WERI-Rb-1 (cell line): Measurements from ENCODE around the gene BFAR.
A peak's percentile ranks its signal among the peaks of the same experiment; 100 is the strongest.

Experiments used
- DNase-seq: peaks from one replicate; pipeline ENCODE4 v3.0.0-alpha.2; 2020
- H3K27ac ChIP-seq: fragments of 250-450 bp; sonication (Bioruptor Pico); 2 replicates; pipeline ENCODE4 v1.5.1; 2020; ENCODE audit warnings: mild to moderate bottlenecking, moderate library complexity
- H3K27me3 ChIP-seq: fragments of 250-450 bp; sonication (Bioruptor Pico); 2 replicates; pipeline ENCODE4 v1.5.1; 2021; ENCODE audit warnings: mild to moderate bottlenecking, low read depth, moderate library complexity; ENCODE audit not compliant: insufficient read depth, severe bottlenecking
- H3K36me3 ChIP-seq: fragments of 250-450 bp; sonication (Bioruptor Pico); 2 replicates; pipeline ENCODE4 v1.5.1; 2020; ENCODE audit warnings: mild to moderate bottlenecking, moderate library complexity
- H3K4me3 ChIP-seq: 2 replicates; pipeline ENCODE4 v1.5.1; 2011; ENCODE audit warnings: low read depth, mild to moderate bottlenecking, control low read depth, low read length
- H3K9me3 ChIP-seq: fragments of 250-450 bp; sonication (Bioruptor Pico); 2 replicates; pipeline ENCODE4 v1.5.1; 2021; ENCODE audit warnings: mild to moderate bottlenecking, moderate library complexity; ENCODE audit not compliant: severe bottlenecking
- TF ChIP-seq, protein P1 (sequence below): IDR thresholded peaks from 2 replicates; pipeline ENCODE4 v1.5.1; 2011; ENCODE audit warnings: low read depth, mild to moderate bottlenecking, control low read depth, inconsistent platforms, low read length

Gene BFAR

DNA sequence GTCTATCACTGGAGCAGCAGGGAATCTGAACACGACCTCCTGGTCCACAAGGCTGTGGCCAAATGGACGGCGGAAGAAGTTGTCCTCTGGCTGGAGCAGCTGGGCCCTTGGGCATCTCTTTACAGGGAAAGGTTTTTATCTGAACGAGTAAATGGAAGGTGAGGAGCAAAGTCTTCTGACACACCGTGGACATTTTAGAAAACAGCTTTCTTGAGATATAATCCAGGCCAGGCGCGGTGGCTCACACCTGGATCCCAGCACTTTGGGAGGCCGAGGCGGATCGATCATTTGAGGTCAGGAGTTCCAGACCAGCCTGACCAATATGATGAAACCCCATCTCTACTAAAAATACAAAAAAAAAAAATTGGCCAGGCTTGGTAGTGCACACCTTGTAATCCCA, 17.1 kb downstream of the BFAR start:
- H3K9me3 ChIP-seq = no peaks in the 10 kb centered on the region
- no peak overlapping the region for H3K27ac ChIP-seq
- H3K36me3 ChIP-seq = peaks cover 87% of the 10 kb centered on the region
- H3K27me3 ChIP-seq = no peaks in the 10 kb centered on the region
- DNase-seq = no peak
- TF ChIP-seq, protein P1, sequence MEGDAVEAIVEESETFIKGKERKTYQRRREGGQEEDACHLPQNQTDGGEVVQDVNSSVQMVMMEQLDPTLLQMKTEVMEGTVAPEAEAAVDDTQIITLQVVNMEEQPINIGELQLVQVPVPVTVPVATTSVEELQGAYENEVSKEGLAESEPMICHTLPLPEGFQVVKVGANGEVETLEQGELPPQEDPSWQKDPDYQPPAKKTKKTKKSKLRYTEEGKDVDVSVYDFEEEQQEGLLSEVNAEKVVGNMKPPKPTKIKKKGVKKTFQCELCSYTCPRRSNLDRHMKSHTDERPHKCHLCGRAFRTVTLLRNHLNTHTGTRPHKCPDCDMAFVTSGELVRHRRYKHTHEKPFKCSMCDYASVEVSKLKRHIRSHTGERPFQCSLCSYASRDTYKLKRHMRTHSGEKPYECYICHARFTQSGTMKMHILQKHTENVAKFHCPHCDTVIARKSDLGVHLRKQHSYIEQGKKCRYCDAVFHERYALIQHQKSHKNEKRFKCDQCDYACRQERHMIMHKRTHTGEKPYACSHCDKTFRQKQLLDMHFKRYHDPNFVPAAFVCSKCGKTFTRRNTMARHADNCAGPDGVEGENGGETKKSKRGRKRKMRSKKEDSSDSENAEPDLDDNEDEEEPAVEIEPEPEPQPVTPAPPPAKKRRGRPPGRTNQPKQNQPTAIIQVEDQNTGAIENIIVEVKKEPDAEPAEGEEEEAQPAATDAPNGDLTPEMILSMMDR = no peak
- H3K4me3 ChIP-seq = no peak overlapping the region

DNA sequence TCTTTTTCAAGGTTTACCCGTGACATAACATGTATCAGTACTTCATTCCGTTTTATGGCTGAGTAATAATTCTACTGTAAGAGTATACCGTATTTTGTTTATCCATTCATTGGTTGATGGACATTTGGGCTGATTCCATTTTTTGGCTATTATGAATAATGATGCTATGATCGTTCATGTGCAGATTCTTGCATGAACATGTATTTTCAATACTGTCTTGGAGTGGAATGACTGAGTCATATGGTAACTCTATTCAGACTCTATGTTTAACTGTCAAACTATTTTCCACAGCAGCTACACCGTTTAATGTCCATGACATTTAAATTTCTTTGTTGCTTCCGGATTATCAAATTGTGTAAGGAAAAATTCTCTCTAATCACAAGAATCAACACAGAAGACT, 17.9 kb downstream of the BFAR start:
- Histone ChIP-seq H3K27ac (no peak overlapping the region), H3K36me3 (peaks cover 86% of the 10 kb centered on the region), H3K4me3 (no peak overlapping the region), H3K9me3 (no peaks in the 10 kb centered on the region), H3K27me3 (no peaks in the 10 kb centered on the region)
- no peak for DNase-seq
- TF ChIP-seq, protein P1 = no peak

DNA sequence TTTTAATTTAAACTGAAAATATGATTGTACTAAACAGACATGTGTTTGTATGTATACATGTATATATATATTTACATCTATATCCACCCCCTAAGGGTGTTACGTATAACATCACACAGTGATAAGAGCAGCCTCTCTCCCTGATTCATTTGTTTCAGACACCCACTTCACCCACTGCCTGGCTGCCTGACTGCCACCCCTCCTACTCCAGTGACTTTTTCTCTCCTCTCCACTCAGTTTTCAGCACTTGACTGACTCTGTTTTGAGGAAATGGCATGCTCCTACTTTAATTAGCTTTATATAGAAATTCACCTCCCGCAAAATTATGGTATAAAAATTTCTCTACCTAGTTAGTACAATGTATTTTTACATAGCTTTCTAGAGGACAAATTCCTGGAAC, 20.0 kb downstream of the BFAR start:
- Histone ChIP-seq H3K27ac (no peak overlapping the region), H3K4me3 (no peak overlapping the region), H3K27me3 (no peaks in the 10 kb centered on the region), H3K9me3 (no peaks in the 10 kb centered on the region), H3K36me3 (peaks cover 84% of the 10 kb centered on the region)
- TF ChIP-seq, protein P1 = no peak
- DNase-seq = no peak

DNA sequence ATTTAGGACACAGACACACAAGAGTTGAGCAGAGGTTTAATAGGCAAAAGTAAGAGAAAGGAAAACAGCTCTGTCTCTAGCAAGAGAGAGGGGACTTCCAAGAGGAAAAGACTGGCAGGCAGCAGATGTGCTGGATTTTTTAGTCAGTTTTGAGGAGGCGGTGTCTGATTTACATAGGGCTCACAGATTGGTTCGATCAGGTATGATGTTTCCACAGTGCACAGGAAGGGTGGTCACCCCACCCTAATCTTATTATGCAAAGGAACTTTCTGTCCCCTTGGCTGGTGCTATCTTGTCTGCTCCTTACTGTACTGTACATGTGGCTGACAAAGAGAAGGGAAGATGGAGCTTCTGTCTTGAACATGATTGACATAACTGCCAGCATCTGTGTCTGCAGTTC, 25.3 kb downstream of the BFAR start:
- peak; percentile 14 for DNase-seq
- TF ChIP-seq, protein P1 = no peak
- Histone ChIP-seq H3K4me3 (no peak overlapping the region), H3K36me3 (peaks cover 75% of the 10 kb centered on the region), H3K27ac (no peak overlapping the region), H3K9me3 (no peaks in the 10 kb centered on the region), H3K27me3 (no peaks in the 10 kb centered on the region)

DNA sequence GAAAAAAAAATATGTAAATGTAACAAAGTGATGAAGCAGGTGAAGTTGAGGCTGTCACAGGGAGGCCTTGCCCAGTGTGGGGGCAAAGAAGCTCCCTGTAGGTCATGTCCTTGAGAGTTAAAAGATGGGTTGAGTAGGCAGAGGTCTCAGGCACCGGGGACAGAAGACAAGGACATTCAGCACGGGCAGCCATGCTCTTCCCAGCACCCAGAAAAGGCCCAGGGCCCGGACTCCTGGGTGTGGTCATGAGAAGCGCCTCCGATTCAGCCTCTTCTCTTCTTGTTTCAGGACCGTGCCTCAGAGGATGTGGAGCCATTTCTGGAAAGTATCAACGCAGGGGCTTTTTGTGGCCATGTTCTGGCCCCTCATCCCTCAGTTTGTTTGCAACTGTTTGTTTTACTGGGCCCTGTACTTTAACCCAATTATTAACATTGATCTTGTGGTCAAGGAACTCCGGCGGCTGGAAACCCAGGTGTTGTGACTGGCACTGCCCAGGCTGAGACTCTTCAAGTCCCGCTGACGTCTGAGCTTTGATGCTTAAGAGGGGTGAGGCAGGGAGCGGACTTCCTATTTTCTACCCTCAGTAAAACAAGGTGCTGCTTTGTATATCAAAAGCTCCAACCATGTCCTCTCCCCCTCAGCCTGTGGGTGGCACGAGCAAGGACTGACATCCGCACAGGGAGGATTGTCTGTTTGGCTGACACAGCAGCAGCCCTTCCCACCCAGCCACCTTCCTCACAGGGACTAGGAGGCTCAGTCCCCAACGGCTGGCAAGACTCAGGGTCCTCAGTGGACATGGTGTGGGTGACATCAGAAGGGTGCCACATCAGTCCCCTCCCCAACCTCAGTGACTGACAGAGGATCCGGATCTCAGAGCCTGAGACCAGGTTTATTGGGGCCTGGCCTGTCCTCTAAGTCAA, 34.9 kb downstream of the BFAR start:
- Histone ChIP-seq H3K9me3 (no peaks in the 10 kb centered on the region), H3K27ac (no peak overlapping the region), H3K27me3 (no peaks in the 10 kb centered on the region), H3K36me3 (peaks cover 60% of the 10 kb centered on the region), H3K4me3 (no peak overlapping the region)
- TF ChIP-seq, protein P1 = no peak
- DNase-seq = no peak
